HEK293 (cell line): ENCODE measurements around the gene GPR34.

Experiments used
- CTCF ChIP-seq: fragments of 450-650 bp; formaldehyde crosslinking; IDR thresholded peaks from 2 replicates; pipeline ENCODE4 v1.5.1; 2016; ENCODE audit warnings: missing biosample characterization, missing genetic modification characterization
- ZNF184 ChIP-seq: fragments of 450-650 bp; IDR thresholded peaks from 2 replicates; pipeline ENCODE4 v1.5.1; 2018; ENCODE audit warnings: missing biosample characterization, mild to moderate bottlenecking, missing genetic modification characterization
- ZNF670 ChIP-seq: fragments of 450-650 bp; formaldehyde crosslinking; IDR thresholded peaks from 2 replicates; pipeline ENCODE4 v1.5.1; 2016; ENCODE audit warnings: missing biosample characterization, missing genetic modification characterization, low read depth

- TF ChIP-seq CTCF (tag by site-specific recombination), result no peak
- TF ChIP-seq ZNF670 (tag by site-specific recombination), result no peak
- TF ChIP-seq ZNF184 (tag by site-specific recombination), result no peak
Observed at GRCh38 chrX:41655631-41656030, 33.1 kb upstream of the GPR34 start.
